H9 (cell line): ENCODE results near the gene IP6K2. TPM values are rescaled to one million over a fixed set of nuclear protein-coding genes. Genes with fewer than 3 reads are reported as not detected.

Experiments
- DNase-seq: peaks from one replicate; pipeline ENCODE4 v3.0.0-alpha.2; 2017
- H2AFZ ChIP-seq: one replicate; pipeline ENCODE4 v1.6.1; 2013; ENCODE audit warnings: mild to moderate bottlenecking, low read length, control low read depth, moderate library complexity
- H2AK5ac ChIP-seq: 2 replicates; pipeline ENCODE4 v1.6.1; 2013; ENCODE audit warnings: low read length, control low read depth, mixed read lengths; ENCODE audit not compliant: insufficient read length
- H2BK120ac ChIP-seq: one replicate; pipeline ENCODE4 v1.6.1; 2013; ENCODE audit warnings: low read depth, mild to moderate bottlenecking, low read length, control low read depth, inconsistent platforms; ENCODE audit not compliant: poor library complexity, severe bottlenecking
- H2BK12ac ChIP-seq: 2 replicates; pipeline ENCODE4 v1.6.1; 2013; ENCODE audit warnings: low read length, control low read depth, mixed read lengths, low read depth; ENCODE audit not compliant: insufficient read length
- H2BK15ac ChIP-seq: 2 replicates; pipeline ENCODE4 v1.6.1; 2013; ENCODE audit warnings: low read depth, low read length, control low read depth
- H2BK20ac ChIP-seq: one replicate; pipeline ENCODE4 v1.6.1; 2013; ENCODE audit warnings: low read depth, mild to moderate bottlenecking, low read length, control low read depth, inconsistent platforms; ENCODE audit not compliant: poor library complexity, severe bottlenecking
- H2BK5ac ChIP-seq: 2 replicates; pipeline ENCODE4 v1.6.1; 2013; ENCODE audit warnings: low read length, control low read depth, mixed read lengths; ENCODE audit not compliant: insufficient read length
- H3K14ac ChIP-seq: 2 replicates; pipeline ENCODE4 v1.6.1; 2013; ENCODE audit warnings: low read length, control low read depth; ENCODE audit not compliant: insufficient read depth
- H3K18ac ChIP-seq: 2 replicates; pipeline ENCODE4 v1.6.1; 2013; ENCODE audit warnings: low read depth, mild to moderate bottlenecking, mixed read lengths, low read length, control low read depth; ENCODE audit not compliant: insufficient read length
- H3K23ac ChIP-seq: 2 replicates; pipeline ENCODE4 v1.6.1; 2013; ENCODE audit warnings: low read length, control low read depth, mixed read lengths, low read depth; ENCODE audit not compliant: insufficient read length
- H3K23me2 ChIP-seq: 2 replicates; pipeline ENCODE4 v1.6.1; 2013; ENCODE audit warnings: low read depth, mild to moderate bottlenecking, mixed read lengths, low read length, control low read depth; ENCODE audit not compliant: insufficient read length, poor library complexity, severe bottlenecking
- H3K27ac ChIP-seq: 2 replicates; pipeline ENCODE4 v1.5.1; 2013; ENCODE audit warnings: low read length, control low read depth, mixed read lengths, low read depth; ENCODE audit not compliant: insufficient read length
- H3K27me3 ChIP-seq: 2 replicates; pipeline ENCODE4 v1.6.1; 2013; ENCODE audit warnings: low read length, control low read depth, inconsistent platforms; ENCODE audit not compliant: insufficient read depth
- H3K4ac ChIP-seq: 2 replicates; pipeline ENCODE4 v1.6.1; 2013; ENCODE audit warnings: low read depth, mild to moderate bottlenecking, control low read depth, inconsistent platforms, low read length, moderate library complexity
- H3K4me1 ChIP-seq: 2 replicates; pipeline ENCODE4 v1.6.1; 2013; ENCODE audit warnings: low read length, control low read depth, inconsistent platforms; ENCODE audit not compliant: insufficient read depth
- H3K4me2 ChIP-seq: 2 replicates; pipeline ENCODE4 v1.6.1; 2013; ENCODE audit warnings: low read length, control low read depth, mixed read lengths; ENCODE audit not compliant: insufficient read length, insufficient read depth
- H3K56ac ChIP-seq: 2 replicates; pipeline ENCODE4 v1.6.1; 2013; ENCODE audit warnings: low read depth, mild to moderate bottlenecking, mixed read lengths, low read length, control low read depth; ENCODE audit not compliant: insufficient read length
- H3K79me1 ChIP-seq: 2 replicates; pipeline ENCODE4 v1.6.1; 2013; ENCODE audit warnings: low read depth, mild to moderate bottlenecking, moderate library complexity, low read length, control low read depth, inconsistent platforms; ENCODE audit not compliant: insufficient read depth, poor library complexity, severe bottlenecking
- H3K79me2 ChIP-seq: 2 replicates; pipeline ENCODE4 v1.6.1; 2013; ENCODE audit warnings: low read length, control low read depth, inconsistent platforms; ENCODE audit not compliant: insufficient read depth
- H3K9ac ChIP-seq: 2 replicates; pipeline ENCODE4 v1.6.1; 2013; ENCODE audit warnings: low read length, control low read depth, mixed read lengths; ENCODE audit not compliant: insufficient read length; ENCODE audit errors: extremely low read depth
- H3K9me3 ChIP-seq: one replicate; pipeline ENCODE4 v1.6.1; 2013; ENCODE audit warnings: low read depth, low read length, inconsistent platforms; ENCODE audit not compliant: control insufficient read depth
- H3T11ph ChIP-seq: one replicate; pipeline ENCODE4 v1.6.1; 2013; ENCODE audit warnings: mild to moderate bottlenecking, low read length, control low read depth, inconsistent platforms
- H4K20me1 ChIP-seq: one replicate; pipeline ENCODE4 v1.6.1; 2013; ENCODE audit not compliant: control insufficient read depth, insufficient read length, insufficient read depth
- H4K5ac ChIP-seq: 2 replicates; pipeline ENCODE4 v1.6.1; 2013; ENCODE audit warnings: low read depth, mild to moderate bottlenecking, mixed read lengths, low read length, control low read depth; ENCODE audit not compliant: insufficient read length
- H4K8ac ChIP-seq: replicated peaks from 2 replicates; pipeline ENCODE4 v1.6.1; 2013; ENCODE audit warnings: low read length, control low read depth, mixed read lengths, low read depth; ENCODE audit not compliant: insufficient read length
- H4K91ac ChIP-seq: 2 replicates; pipeline ENCODE4 v1.6.1; 2013; ENCODE audit warnings: low read depth, mild to moderate bottlenecking, moderate library complexity, mixed read lengths, low read length, control low read depth; ENCODE audit not compliant: insufficient read length
- H3K27ac Mint-ChIP-seq, 3 experiments: 2 replicates in 2 of 3; 3 replicates in 1 of 3; pipeline ENCODE4 v1.8.0; 2020 to 2021; ENCODE audit warnings: mixed read lengths in 3 of 3, mild to moderate bottlenecking in 1 of 3, moderate library complexity in 1 of 3
- H3K27me3 Mint-ChIP-seq: 2 replicates; pipeline ENCODE4 v1.8.0; 2021; ENCODE audit warnings: low read depth, mild to moderate bottlenecking, moderate library complexity, mixed read lengths
- H3K36me3 Mint-ChIP-seq, 3 experiments: 2 replicates in 2 of 3; 3 replicates in 1 of 3; pipeline ENCODE4 v1.8.0; 2020 to 2021; ENCODE audit warnings: low read depth in 3 of 3, mixed read lengths in 3 of 3; ENCODE audit not compliant: insufficient read depth in 1 of 3
- H3K4me1 Mint-ChIP-seq, 2 experiments: 2 replicates each; pipeline ENCODE4 v1.8.0; 2020; ENCODE audit warnings: mixed read lengths in 2 of 2
- H3K4me3 Mint-ChIP-seq, 2 experiments: 2 replicates in 1 of 2; 3 replicates in 1 of 2; pipeline ENCODE4 v1.8.0; 2020 to 2021; ENCODE audit warnings: mild to moderate bottlenecking in 2 of 2, mixed read lengths in 2 of 2, moderate library complexity in 1 of 2
- H3K9me3 Mint-ChIP-seq, 2 experiments: 2 replicates in 1 of 2; 3 replicates in 1 of 2; pipeline ENCODE4 v1.8.0; 2020; ENCODE audit warnings: mild to moderate bottlenecking in 2 of 2, mixed read lengths in 2 of 2, moderate library complexity in 1 of 2
- WGBS: extraction: QIAGEN DNeasy Blood & Tissue Kit; methylation state at CpG from one replicate; pipeline ENCODE4 v1.1.7; 2013; ENCODE audit warnings: missing lambda C conversion rate, low lambda C conversion rate, mixed read lengths; ENCODE audit not compliant: insufficient read length; ENCODE audit errors: extremely low coverage; 5-methylcytosine and 5-hydroxymethylcytosine counted together
- total RNA-seq: library from RNA; stranded (reverse); gene quantifications from 2 replicates; pipeline ENCODE4 v1.2.1, GENCODE V29; 2021
- TF ChIP-seq, protein P1 (sequence below): fragments of 200-600 bp; sonication (generic); conservative IDR thresholded peaks from 3 replicates; pipeline ENCODE4 v1.8.0; 2021; ENCODE audit warnings: antibody characterized with exemption, mild to moderate bottlenecking

The IP6K2 gene
- total RNA-seq, 1 experiment from 2014 or later: 94.7 TPM

DNA sequence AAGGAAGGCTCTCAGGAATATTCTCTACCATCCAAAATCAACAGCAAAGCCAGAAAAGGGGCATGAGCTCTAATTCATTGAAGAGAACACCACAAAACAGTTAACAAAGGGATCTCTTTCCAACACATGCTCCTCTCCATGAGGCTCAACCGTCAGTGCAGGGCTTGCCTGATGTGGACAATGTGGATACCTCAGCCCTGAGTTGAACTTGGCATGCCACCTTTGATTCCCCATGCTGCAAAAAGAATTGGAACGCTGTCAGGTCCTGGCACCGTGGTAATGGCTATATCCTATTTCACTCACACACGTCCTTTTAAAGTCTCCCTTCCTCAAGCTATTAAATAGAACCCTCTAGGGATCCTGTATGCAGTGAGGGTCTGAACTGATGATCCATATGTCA is 30.7 kb upstream of the IP6K2 start:
- no peak overlapping the region for H4K8ac ChIP-seq
- no peaks in the 10 kb centered on the region for H3K27me3 ChIP-seq
- Mint-ChIP-seq H3K4me1 (no peaks in the 10 kb centered on the region), H3K9me3 (no peaks in the 10 kb centered on the region), H3K27me3 (no peaks in the 10 kb centered on the region), H3K4me3 (no peak overlapping the region), H3K36me3 (peaks cover 0 to 7% (median 5%) of the 10 kb centered on the region in 3 experiments; a peak in 3 of 7 replicates), H3K27ac (no peak overlapping the region)
- no peaks in the 10 kb centered on the region for H3K9me3 ChIP-seq
- no peak overlapping the region for H2BK120ac ChIP-seq
- no peak overlapping the region for H2BK5ac ChIP-seq
- no peak overlapping the region for H3K23ac ChIP-seq
- H3K4me2 ChIP-seq: no peak overlapping the region
- H3T11ph ChIP-seq: no peak overlapping the region
- no peak overlapping the region for H3K14ac ChIP-seq
- H2AK5ac ChIP-seq: no peak overlapping the region
- no peaks in the 10 kb centered on the region for H3K4me1 ChIP-seq
- no peaks in the 10 kb centered on the region for H3K79me2 ChIP-seq
- WGBS: no CpG with 5 or more reads among the region's 4 CpGs
- no peaks in the 10 kb centered on the region for H4K20me1 ChIP-seq
- H3K79me1 ChIP-seq: no peaks in the 10 kb centered on the region
- H3K4ac ChIP-seq: no peak overlapping the region
- H2BK20ac ChIP-seq: no peak overlapping the region
- H2AFZ ChIP-seq: no peak overlapping the region
- no peak overlapping the region for H4K91ac ChIP-seq
- H3K9ac ChIP-seq: no peak overlapping the region
- no peak overlapping the region for H4K5ac ChIP-seq
- no peak overlapping the region for H3K56ac ChIP-seq
- H2BK12ac ChIP-seq: no peak overlapping the region
- H2BK15ac ChIP-seq: no peak overlapping the region
- DNase-seq: no peak
- TF ChIP-seq, protein P1, sequence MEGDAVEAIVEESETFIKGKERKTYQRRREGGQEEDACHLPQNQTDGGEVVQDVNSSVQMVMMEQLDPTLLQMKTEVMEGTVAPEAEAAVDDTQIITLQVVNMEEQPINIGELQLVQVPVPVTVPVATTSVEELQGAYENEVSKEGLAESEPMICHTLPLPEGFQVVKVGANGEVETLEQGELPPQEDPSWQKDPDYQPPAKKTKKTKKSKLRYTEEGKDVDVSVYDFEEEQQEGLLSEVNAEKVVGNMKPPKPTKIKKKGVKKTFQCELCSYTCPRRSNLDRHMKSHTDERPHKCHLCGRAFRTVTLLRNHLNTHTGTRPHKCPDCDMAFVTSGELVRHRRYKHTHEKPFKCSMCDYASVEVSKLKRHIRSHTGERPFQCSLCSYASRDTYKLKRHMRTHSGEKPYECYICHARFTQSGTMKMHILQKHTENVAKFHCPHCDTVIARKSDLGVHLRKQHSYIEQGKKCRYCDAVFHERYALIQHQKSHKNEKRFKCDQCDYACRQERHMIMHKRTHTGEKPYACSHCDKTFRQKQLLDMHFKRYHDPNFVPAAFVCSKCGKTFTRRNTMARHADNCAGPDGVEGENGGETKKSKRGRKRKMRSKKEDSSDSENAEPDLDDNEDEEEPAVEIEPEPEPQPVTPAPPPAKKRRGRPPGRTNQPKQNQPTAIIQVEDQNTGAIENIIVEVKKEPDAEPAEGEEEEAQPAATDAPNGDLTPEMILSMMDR: no peak
- no peaks in the 10 kb centered on the region for H3K23me2 ChIP-seq
- H3K27ac ChIP-seq: no peak overlapping the region
- no peak overlapping the region for H3K18ac ChIP-seq
